PC-9 (cell line): ENCODE data around the gene WBP2. TPM values are rescaled to one million over a fixed set of nuclear protein-coding genes. Genes with fewer than 3 reads are reported as not detected.

Source experiments
- BruUV-seq: library from RNA; stranded (reverse); fragments of 400-500 nt; replicated peaks from 2 replicates; lab custom pipeline; 2021; lab: Mats Ljungman, UMichigan
- CTCF ChIA-PET: fragments of 300-600 bp; sonication (Branson Sonifier 250); formaldehyde crosslinking; loops from one replicate; lab custom pipeline; 2022; ENCODE audit warnings: antibody characterized with exemption; lab: Charles Lee
- POLR2A ChIA-PET: fragments of 300-600 bp; sonication (Branson Sonifier 250); formaldehyde crosslinking; loops from one replicate; lab custom pipeline; 2022; ENCODE audit warnings: antibody characterized with exemption; ENCODE audit not compliant: unreplicated experiment; lab: Charles Lee
- DNase-seq, 2 experiments: peaks; one replicate each; pipeline versions ENCODE4 v3.0.0 to v3.0.0-alpha.2; 2015 to 2022; ENCODE audit warnings: mixed read lengths in 1 of 2
- H2AFZ ChIP-seq: fragments of 200-600 bp; sonication (generic); 2 replicates; pipeline ENCODE4 v1.8.1; 2017; ENCODE audit warnings: antibody characterized with exemption
- H3F3A ChIP-seq: fragments of 200-600 bp; sonication (generic); 2 replicates; pipeline ENCODE4 v1.8.1; 2017; ENCODE audit warnings: antibody characterized with exemption, mild to moderate bottlenecking, low read depth; ENCODE audit not compliant: insufficient read depth
- H3K27ac ChIP-seq: fragments of 200-600 bp; sonication (generic); 2 replicates; pipeline ENCODE4 v1.6.1; 2016; ENCODE audit warnings: mixed run types
- H3K27me3 ChIP-seq: fragments of 200-600 bp; sonication (generic); 2 replicates; pipeline ENCODE4 v1.6.1; 2016; ENCODE audit warnings: low read depth, mixed run types; ENCODE audit not compliant: insufficient read depth
- H3K36me3 ChIP-seq: fragments of 200-600 bp; sonication (generic); 2 replicates; pipeline ENCODE4 v1.6.1; 2016; ENCODE audit warnings: low read depth, mixed run types
- H3K4me1 ChIP-seq: fragments of 200-600 bp; sonication (generic); replicated peaks from 2 replicates; pipeline ENCODE4 v1.6.1; 2016; ENCODE audit warnings: mixed run types; ENCODE audit not compliant: insufficient read depth
- H3K4me2 ChIP-seq: fragments of 200-600 bp; sonication (generic); 2 replicates; pipeline ENCODE4 v1.6.1; 2017; ENCODE audit warnings: mixed run types
- H3K4me3 ChIP-seq: fragments of 200-600 bp; sonication (generic); 2 replicates; pipeline ENCODE4 v1.6.1; 2016; ENCODE audit warnings: mixed run types
- H3K79me2 ChIP-seq: fragments of 200-600 bp; sonication (generic); 2 replicates; pipeline ENCODE4 v1.6.1; 2017; ENCODE audit warnings: low read depth, mixed run types
- H3K9me2 ChIP-seq: fragments of 200-600 bp; sonication (generic); 2 replicates; pipeline ENCODE4 v1.8.1; 2017; ENCODE audit warnings: mild to moderate bottlenecking; ENCODE audit not compliant: insufficient read depth
- H3K9me3 ChIP-seq: fragments of 200-600 bp; sonication (generic); 2 replicates; pipeline ENCODE4 v1.8.1; 2016; ENCODE audit warnings: low read depth; ENCODE audit not compliant: insufficient read depth
- H4K20me1 ChIP-seq: fragments of 200-600 bp; sonication (generic); 2 replicates; pipeline ENCODE4 v1.8.1; 2017; ENCODE audit not compliant: insufficient read depth
- EZH2 ChIP-seq: fragments of 200-600 bp; sonication (generic); IDR thresholded peaks from 2 replicates; pipeline ENCODE4 v1.8.0; 2017; ENCODE audit warnings: antibody characterized with exemption, low read depth
- intact Hi-C: fragments of 100-400 bp; cut with micrococcal nuclease; formaldehyde crosslinking; loops from one replicate; pipeline ENCODE4 v1.10.0; 2022; ENCODE audit not compliant: unreplicated experiment
- total RNA-seq: library from RNA; stranded (reverse); gene quantifications from 2 replicates; pipeline ENCODE4 v1.2.3, GENCODE V29; 2021
- TF ChIP-seq, protein P1 (sequence below): fragments of 200-600 bp; sonication (generic); conservative IDR thresholded peaks from 2 replicates; pipeline ENCODE4 v1.6.1; 2017; ENCODE audit warnings: mixed run types, antibody characterized with exemption, mild to moderate bottlenecking, moderate library complexity

The WBP2 gene
- total RNA-seq, 1 experiment from 2014 or later: 159 TPM

DNA sequence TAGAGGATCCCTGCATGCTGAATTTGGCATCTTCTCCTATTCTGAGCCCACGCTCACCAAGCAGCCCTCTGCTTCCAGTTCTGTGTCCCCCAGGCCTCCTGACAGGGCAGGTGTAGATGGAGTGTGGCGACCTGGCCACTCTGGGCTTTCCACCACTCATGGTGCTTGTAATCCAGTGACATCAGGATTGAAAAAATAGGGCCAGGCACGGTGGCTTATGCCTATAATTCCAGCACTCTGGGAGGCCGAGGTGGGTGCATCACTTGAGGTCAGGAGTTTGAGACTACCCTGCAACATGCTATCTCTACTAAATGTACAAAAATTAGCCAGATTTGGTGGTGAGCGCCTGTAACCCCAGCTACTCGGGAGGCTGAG is 41.1 kb downstream of the WBP2 start:
- Histone ChIP-seq H2AFZ (no peak overlapping the region), H3K9me3 (no peaks in the 10 kb centered on the region), H3K4me2 (no peak overlapping the region), H3K27me3 (no peaks in the 10 kb centered on the region), H3K79me2 (no peaks in the 10 kb centered on the region), H3K36me3 (peaks cover 6% of the 10 kb centered on the region; the same call in 1 of the 2 replicates), H3F3A (peaks cover 3% of the 10 kb centered on the region; the same call in 1 of the 2 replicates), H3K9me2 (no peaks in the 10 kb centered on the region), H3K4me3 (no peak overlapping the region), H4K20me1 (no peaks in the 10 kb centered on the region), H3K4me1 (peaks cover 10% of the 10 kb centered on the region), H3K27ac (no peak overlapping the region)
- DNase-seq: no peak
- BruUV-seq: no TSS peak
- intact Hi-C loops: no loop called here
- POLR2A ChIA-PET: no interaction called here
- TF ChIP-seq, protein P1, sequence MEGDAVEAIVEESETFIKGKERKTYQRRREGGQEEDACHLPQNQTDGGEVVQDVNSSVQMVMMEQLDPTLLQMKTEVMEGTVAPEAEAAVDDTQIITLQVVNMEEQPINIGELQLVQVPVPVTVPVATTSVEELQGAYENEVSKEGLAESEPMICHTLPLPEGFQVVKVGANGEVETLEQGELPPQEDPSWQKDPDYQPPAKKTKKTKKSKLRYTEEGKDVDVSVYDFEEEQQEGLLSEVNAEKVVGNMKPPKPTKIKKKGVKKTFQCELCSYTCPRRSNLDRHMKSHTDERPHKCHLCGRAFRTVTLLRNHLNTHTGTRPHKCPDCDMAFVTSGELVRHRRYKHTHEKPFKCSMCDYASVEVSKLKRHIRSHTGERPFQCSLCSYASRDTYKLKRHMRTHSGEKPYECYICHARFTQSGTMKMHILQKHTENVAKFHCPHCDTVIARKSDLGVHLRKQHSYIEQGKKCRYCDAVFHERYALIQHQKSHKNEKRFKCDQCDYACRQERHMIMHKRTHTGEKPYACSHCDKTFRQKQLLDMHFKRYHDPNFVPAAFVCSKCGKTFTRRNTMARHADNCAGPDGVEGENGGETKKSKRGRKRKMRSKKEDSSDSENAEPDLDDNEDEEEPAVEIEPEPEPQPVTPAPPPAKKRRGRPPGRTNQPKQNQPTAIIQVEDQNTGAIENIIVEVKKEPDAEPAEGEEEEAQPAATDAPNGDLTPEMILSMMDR: no peak
- TF ChIP-seq EZH2: no peak
- CTCF ChIA-PET: no interaction called here

DNA sequence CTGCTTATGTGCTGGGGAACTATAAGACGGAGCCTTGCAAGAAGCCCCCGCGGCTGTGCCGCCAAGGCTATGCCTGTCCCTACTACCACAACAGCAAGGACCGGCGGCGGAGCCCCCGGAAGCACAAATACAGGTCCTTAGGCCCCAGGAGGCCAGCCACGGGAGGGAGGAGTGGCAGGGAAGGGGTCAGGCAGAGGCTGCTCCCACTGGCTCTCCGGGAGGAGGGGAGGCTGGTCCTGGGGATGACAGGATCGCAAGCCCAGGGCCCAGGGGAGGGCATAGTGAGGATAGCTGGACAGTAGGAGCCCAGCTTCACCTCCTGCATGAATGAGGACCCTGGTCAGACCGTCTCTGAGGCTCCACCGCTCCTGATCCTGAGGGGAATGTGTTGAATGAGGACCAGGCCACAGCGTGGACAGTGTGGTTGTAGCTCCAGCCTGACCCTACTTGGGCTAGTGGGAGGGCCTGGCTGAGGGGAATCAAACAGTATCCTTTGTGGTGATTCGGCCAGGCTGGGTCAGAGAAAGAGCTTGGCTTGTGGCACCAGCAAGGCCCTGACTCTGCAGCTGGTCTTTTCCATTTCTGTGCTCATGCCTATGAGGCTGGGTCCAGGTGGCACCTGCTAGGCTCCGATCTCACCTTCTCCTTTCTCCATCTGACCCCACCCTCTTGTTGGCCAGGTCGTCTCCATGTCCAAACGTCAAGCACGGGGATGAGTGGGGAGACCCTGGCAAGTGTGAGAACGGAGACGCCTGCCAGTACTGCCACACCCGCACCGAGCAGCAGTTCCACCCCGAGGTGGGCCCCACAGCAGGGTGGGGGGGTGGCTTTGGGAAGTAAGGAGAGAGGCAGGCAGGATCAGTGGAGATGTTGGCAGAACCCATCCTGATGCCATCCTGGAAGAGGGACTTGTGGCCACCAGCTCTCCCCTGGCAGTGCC is 41.8 kb downstream of the WBP2 start:
- DNase-seq: no peak
- intact Hi-C loops: no loop called here
- H3K27me3 ChIP-seq: no peaks in the 10 kb centered on the region
- H2AFZ ChIP-seq: no peak overlapping the region
- no peaks in the 10 kb centered on the region for H3K9me3 ChIP-seq
- H3K79me2 ChIP-seq: no peaks in the 10 kb centered on the region
- no peaks in the 10 kb centered on the region for H4K20me1 ChIP-seq
- ChIA-PET CTCF (no interaction called here), POLR2A (no interaction called here)
- H3K9me2 ChIP-seq: no peaks in the 10 kb centered on the region
- H3K36me3 ChIP-seq: no peaks in the 10 kb centered on the region
- H3K27ac ChIP-seq: no peak overlapping the region
- peaks cover 3% of the 10 kb centered on the region; the same call in 1 of the 2 replicates for H3F3A ChIP-seq
- TF ChIP-seq, protein P1: no peak
- TF ChIP-seq EZH2: no peak
- H3K4me1 ChIP-seq: peaks cover 10% of the 10 kb centered on the region
- no peak overlapping the region for H3K4me3 ChIP-seq
- H3K4me2 ChIP-seq: no peak overlapping the region
- BruUV-seq: no TSS peak

DNA sequence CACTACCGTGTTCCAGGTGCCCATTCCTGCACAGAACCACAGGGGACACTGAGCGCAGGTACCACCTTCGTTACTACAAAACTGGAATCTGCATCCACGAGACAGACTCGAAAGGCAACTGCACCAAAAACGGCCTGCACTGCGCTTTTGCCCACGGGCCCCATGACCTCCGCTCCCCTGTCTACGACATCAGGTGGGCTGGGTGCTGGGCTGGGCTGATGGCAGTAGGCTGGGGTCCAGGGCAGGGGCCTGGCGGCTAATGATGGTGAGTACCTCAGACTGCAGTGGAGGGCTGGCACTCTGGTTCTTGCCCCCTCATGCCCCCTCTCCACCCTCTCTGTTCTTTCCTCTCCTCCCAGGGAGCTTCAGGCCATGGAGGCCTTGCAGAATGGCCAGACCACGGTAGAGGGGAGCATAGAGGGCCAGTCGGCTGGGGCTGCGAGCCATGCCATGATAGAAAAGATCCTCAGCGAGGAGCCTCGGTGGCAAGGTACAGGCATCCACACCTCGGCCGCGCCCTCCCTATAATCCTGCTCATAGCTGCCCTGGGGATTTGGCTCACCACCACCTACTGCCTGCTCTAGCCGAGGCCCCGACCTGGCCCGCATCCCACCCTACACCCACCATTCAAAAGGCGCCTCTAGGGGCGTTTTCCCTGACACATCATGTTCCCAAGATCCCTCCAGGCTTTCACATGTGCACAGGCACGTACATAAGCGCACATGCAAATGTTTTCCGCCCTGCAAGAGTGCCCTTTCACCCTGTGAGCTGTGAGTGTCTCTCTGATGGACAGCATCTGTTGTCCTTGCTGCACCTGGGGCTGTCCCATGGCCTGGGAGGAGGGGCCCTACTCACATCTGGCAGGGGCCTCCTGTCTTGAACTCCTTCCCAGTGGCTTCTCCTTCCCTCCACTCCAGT is 42.8 kb downstream of the WBP2 start:
- H4K20me1 ChIP-seq: no peaks in the 10 kb centered on the region
- peaks cover 3% of the 10 kb centered on the region; the same call in 1 of the 2 replicates for H3F3A ChIP-seq
- BruUV-seq: no TSS peak
- no peak for DNase-seq
- no peak overlapping the region for H3K27ac ChIP-seq
- intact Hi-C loops: no loop called here
- peaks cover 10% of the 10 kb centered on the region for H3K4me1 ChIP-seq
- no peak overlapping the region for H2AFZ ChIP-seq
- H3K36me3 ChIP-seq: no peaks in the 10 kb centered on the region
- CTCF ChIA-PET: no interaction called here
- H3K79me2 ChIP-seq: no peaks in the 10 kb centered on the region
- H3K9me3 ChIP-seq: no peaks in the 10 kb centered on the region
- no peaks in the 10 kb centered on the region for H3K9me2 ChIP-seq
- POLR2A ChIA-PET: interaction anchor here (0.6 kb wide), 1 partner anchor 13 kb away, joined by 5 read pairs; no protein-coding TSS in a partner anchor
- H3K4me3 ChIP-seq: no peak overlapping the region
- H3K27me3 ChIP-seq: no peaks in the 10 kb centered on the region
- TF ChIP-seq EZH2: no peak
- TF ChIP-seq, protein P1: no peak
- H3K4me2 ChIP-seq: no peak overlapping the region
